WERI-Rb-1 (cell line): ENCODE data around the gene RGS12.
A peak's percentile ranks its signal among the peaks of the same experiment; 100 is the strongest.

Source experiments
- DNase-seq: peaks from one replicate; pipeline ENCODE4 v3.0.0-alpha.2; 2020
- H3K27ac ChIP-seq: fragments of 250-450 bp; sonication (Bioruptor Pico); 2 replicates; pipeline ENCODE4 v1.5.1; 2020; ENCODE audit warnings: mild to moderate bottlenecking, moderate library complexity
- H3K27me3 ChIP-seq: fragments of 250-450 bp; sonication (Bioruptor Pico); 2 replicates; pipeline ENCODE4 v1.5.1; 2021; ENCODE audit warnings: mild to moderate bottlenecking, low read depth, moderate library complexity; ENCODE audit not compliant: insufficient read depth, severe bottlenecking
- H3K36me3 ChIP-seq: fragments of 250-450 bp; sonication (Bioruptor Pico); 2 replicates; pipeline ENCODE4 v1.5.1; 2020; ENCODE audit warnings: mild to moderate bottlenecking, moderate library complexity
- H3K4me3 ChIP-seq: 2 replicates; pipeline ENCODE4 v1.5.1; 2011; ENCODE audit warnings: low read depth, mild to moderate bottlenecking, control low read depth, low read length
- H3K9me3 ChIP-seq: fragments of 250-450 bp; sonication (Bioruptor Pico); 2 replicates; pipeline ENCODE4 v1.5.1; 2021; ENCODE audit warnings: mild to moderate bottlenecking, moderate library complexity; ENCODE audit not compliant: severe bottlenecking
- CTCF ChIP-seq: IDR thresholded peaks from 2 replicates; pipeline ENCODE4 v1.5.1; 2011; ENCODE audit warnings: low read depth, mild to moderate bottlenecking, control low read depth, inconsistent platforms, low read length

Gene RGS12

GRCh38 chr4:3304831-3305609 lies 12.2 kb downstream of the RGS12 start:
- DNase-seq: no peak
- Histone ChIP-seq H3K27ac (no peak overlapping the region; the same call in 1 of the 2 replicates), H3K9me3 (no peaks in the 10 kb centered on the region), H3K4me3 (no peak overlapping the region), H3K36me3 (peaks cover 3% of the 10 kb centered on the region; the same call in 1 of the 2 replicates), H3K27me3 (no peaks in the 10 kb centered on the region)
- TF ChIP-seq CTCF: no peak

- no peaks in the 10 kb centered on the region for H3K27me3 ChIP-seq
- H3K36me3 ChIP-seq: peaks cover 3% of the 10 kb centered on the region; the same call in 1 of the 2 replicates
- no peak overlapping the region for H3K4me3 ChIP-seq
- TF ChIP-seq CTCF: no peak
- H3K9me3 ChIP-seq: no peaks in the 10 kb centered on the region
- DNase-seq: no peak
- H3K27ac ChIP-seq: peak overlapping the region; percentile 46
These were observed 13.0 kb downstream of the RGS12 start for GRCh38 chr4:3305610-3306371.

GRCh38 chr4:3306450-3306849 lies 13.6 kb downstream of the RGS12 start:
- peaks cover 3% of the 10 kb centered on the region; the same call in 1 of the 2 replicates for H3K36me3 ChIP-seq
- no peak overlapping the region for H3K27ac ChIP-seq
- no peak for DNase-seq
- no peak for TF ChIP-seq CTCF
- no peak overlapping the region for H3K4me3 ChIP-seq
- H3K9me3 ChIP-seq: no peaks in the 10 kb centered on the region
- H3K27me3 ChIP-seq: no peaks in the 10 kb centered on the region

- DNase-seq: no peak
- no peak for TF ChIP-seq CTCF
- peaks cover 3% of the 10 kb centered on the region; the same call in 1 of the 2 replicates for H3K36me3 ChIP-seq
- no peaks in the 10 kb centered on the region for H3K27me3 ChIP-seq
- H3K9me3 ChIP-seq: no peaks in the 10 kb centered on the region
- H3K27ac ChIP-seq: no peak overlapping the region
- H3K4me3 ChIP-seq: no peak overlapping the region
These were observed 14.2 kb downstream of the RGS12 start for GRCh38 chr4:3307060-3307459.

GRCh38 chr4:3307486-3307885 lies 14.7 kb downstream of the RGS12 start:
- Histone ChIP-seq H3K9me3 (no peaks in the 10 kb centered on the region), H3K36me3 (peaks cover 3% of the 10 kb centered on the region; the same call in 1 of the 2 replicates), H3K27me3 (no peaks in the 10 kb centered on the region), H3K4me3 (no peak overlapping the region), H3K27ac (no peak overlapping the region)
- TF ChIP-seq CTCF: no peak
- no peak for DNase-seq
